GM21619 (cell line): ENCODE data around the gene RASGRP4.

Source experiments
- ATAC-seq: cut with Tn5 transposase; IDR thresholded peaks from one replicate; pipeline ENCODE4 v1.9.1; 2021; ENCODE audit not compliant: unreplicated experiment

RASGRP4 gene

GRCh38 chr19:38391911-38392464 is 34.0 kb downstream of the RASGRP4 start:
- ATAC-seq = no peak

GRCh38 chr19:38389957-38390924 is 35.8 kb downstream of the RASGRP4 start:
- no peak for ATAC-seq

- ATAC-seq = no peak
Measured at GRCh38 chr19:38389101-38389925, 36.7 kb downstream of the RASGRP4 start.

GRCh38 chr19:38388349-38389100 is 37.5 kb downstream of the RASGRP4 start, which contains the start of gene SPRED3:
Gene SPRED3, plus strand, starts transcription at chr19:38388697. Its CDS starts 1,606 bp downstream, at chr19:38390303.
- ATAC-seq = no peak

- no peak for ATAC-seq
Measured at GRCh38 chr19:38387550-38388348, 38.3 kb downstream of the RASGRP4 start, which contains the start of gene GGN. Gene GGN, minus strand, starts transcription at chr19:38388034. Its CDS starts 773 bp downstream, at chr19:38387261.

GRCh38 chr19:38386971-38387549 is 39.0 kb downstream of the RASGRP4 start:
- no peak for ATAC-seq

- no peak for ATAC-seq
Measured at GRCh38 chr19:38386300-38386970, 39.6 kb downstream of the RASGRP4 start.

GRCh38 chr19:38385804-38386257 is 40.2 kb downstream of the RASGRP4 start:
- ATAC-seq = no peak

GRCh38 chr19:38385057-38385803 is 40.8 kb downstream of the RASGRP4 start:
- ATAC-seq = no peak

GRCh38 chr19:38384209-38385027 is 41.6 kb downstream of the RASGRP4 start:
- no peak for ATAC-seq

GRCh38 chr19:38383743-38384142 is 42.3 kb downstream of the RASGRP4 start:
- no peak for ATAC-seq

GRCh38 chr19:38383184-38383583 is 42.8 kb downstream of the RASGRP4 start:
- no peak for ATAC-seq

- no peak for ATAC-seq
Measured at GRCh38 chr19:38381138-38381537, 44.9 kb downstream of the RASGRP4 start.

GRCh38 chr19:38378866-38379265 is 47.2 kb downstream of the RASGRP4 start:
- ATAC-seq = no peak

GRCh38 chr19:38377052-38377451 is 49.0 kb downstream of the RASGRP4 start:
- ATAC-seq = no peak

GRCh38 chr19:38376576-38376975 is 49.4 kb downstream of the RASGRP4 start:
- no peak for ATAC-seq

GRCh38 chr19:38375748-38376147 is 50.3 kb downstream of the RASGRP4 start:
- ATAC-seq = no peak
